ENCODE measurements around the gene RUNX1.

RUNX1 gene

DNA sequence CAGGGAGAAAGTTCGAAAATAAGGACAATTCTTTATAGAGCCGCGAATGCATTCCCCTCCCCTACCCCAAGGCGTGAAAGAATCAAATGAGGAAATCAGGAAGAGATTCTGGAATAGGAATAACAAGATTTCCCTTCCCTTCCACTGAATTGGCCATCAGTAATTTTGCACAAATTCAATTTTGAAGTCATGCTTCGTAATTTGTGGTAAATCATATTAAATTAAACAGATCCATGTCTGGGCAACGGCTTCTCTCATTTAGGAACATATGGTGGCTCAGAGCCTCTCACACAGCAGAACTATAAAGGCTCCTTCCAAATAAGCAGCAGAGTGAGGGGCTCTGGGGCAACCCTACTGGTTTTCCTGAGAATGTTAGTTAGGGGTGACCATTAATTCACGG lies 227.4 kb downstream of the RUNX1 start:
- TF ChIP-seq POLR2A (IDR thresholded peaks at IDR 0.05; ENCODE audit: low read length) (no peak), GATA1 (IDR thresholded peaks at IDR 0.05; ENCODE audit: low read depth, low read length) (no peak)
- DNase-seq: no peak

DNA sequence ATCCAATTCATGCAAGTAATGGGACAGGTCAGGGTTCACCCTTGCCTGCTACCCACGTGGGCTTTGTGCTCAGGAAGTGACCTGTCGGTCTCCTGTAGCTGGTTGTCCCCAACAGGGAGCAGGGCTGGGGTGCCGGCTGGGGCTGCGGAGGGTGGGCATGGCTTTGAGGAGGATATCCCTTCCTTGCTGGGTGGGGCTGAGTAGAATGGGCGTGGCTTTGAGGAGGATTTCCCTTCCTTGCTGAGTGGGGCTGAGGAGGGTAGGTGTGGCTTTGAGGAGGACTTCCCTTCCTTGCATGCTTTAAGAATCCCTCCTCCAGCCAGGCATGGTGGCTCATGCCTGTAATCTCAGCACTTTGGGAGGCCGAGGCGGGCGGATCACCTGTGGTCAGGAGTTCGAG lies 229.1 kb downstream of the RUNX1 start:
- peak in 1 of 2 experiments; percentile 5 for DNase-seq
- no peak for TF ChIP-seq GATA1 (IDR thresholded peaks at IDR 0.05; ENCODE audit: low read depth, low read length)
- no peak for TF ChIP-seq POLR2A (IDR thresholded peaks at IDR 0.05; ENCODE audit: low read length)

DNA sequence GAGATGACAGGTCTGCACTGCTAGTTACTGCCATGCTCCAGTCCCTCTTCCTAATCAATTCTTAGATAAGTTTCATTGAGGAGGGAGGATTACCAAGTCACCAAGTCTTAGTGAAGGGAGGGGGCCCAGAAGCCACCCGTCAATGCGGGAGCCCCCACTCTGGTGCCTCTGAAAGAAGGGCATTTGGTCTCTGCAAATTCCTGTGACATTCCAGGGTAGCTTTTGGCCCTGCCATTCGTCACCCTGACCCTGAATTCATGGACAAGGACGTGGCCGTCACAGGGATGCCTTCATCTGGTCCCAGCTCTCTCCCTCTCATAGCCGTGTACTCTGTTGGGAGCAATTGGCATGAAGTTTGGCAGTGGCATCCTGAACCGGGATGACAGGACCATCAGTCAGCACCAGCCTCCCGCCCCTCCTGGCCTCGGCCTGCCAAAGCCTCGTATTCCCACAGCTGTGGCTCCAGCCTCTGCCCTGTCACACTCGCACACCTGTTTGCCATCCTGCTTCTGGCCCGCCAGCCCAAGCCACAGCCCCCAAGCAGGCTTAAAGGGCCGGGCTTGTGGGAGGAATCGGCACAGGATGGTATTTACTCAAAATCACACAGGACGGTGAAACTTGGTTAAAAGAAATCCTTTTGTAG lies 229.6 kb downstream of the RUNX1 start:
- TF ChIP-seq POLR2A (IDR thresholded peaks at IDR 0.05; ENCODE audit: low read length) (no peak), GATA1 (IDR thresholded peaks at IDR 0.05; ENCODE audit: low read depth, low read length) (no peak)
- no peak for DNase-seq

DNA sequence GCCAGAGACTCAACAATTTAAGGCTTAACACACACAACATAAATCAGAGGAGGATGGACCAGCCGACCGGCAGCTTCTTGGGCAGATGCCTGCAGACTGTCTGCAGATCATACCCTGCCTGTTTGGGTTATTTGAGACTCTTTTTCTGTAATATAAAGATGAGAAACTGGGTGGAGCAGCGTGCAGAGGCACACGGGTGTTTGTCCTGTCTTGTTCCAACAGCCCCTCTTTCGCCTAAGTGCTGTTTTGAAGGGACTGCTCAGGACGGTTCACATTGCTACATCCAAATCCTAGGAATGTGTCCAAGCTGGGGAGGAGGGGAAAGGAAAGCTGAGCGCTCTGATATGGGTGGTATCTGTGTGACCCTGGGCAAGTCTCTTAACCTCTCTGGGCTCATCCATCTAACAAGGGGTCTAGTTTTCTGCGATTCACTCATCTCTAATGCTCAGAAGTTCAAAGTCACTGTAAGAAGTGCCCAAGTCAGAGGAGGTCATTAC lies 230.4 kb downstream of the RUNX1 start:
- TF ChIP-seq POLR2A (IDR thresholded peaks at IDR 0.05; ENCODE audit: low read length) (no peak), GATA1 (IDR thresholded peaks at IDR 0.05; ENCODE audit: low read depth, low read length) (no peak)
- DNase-seq: no peak

DNA sequence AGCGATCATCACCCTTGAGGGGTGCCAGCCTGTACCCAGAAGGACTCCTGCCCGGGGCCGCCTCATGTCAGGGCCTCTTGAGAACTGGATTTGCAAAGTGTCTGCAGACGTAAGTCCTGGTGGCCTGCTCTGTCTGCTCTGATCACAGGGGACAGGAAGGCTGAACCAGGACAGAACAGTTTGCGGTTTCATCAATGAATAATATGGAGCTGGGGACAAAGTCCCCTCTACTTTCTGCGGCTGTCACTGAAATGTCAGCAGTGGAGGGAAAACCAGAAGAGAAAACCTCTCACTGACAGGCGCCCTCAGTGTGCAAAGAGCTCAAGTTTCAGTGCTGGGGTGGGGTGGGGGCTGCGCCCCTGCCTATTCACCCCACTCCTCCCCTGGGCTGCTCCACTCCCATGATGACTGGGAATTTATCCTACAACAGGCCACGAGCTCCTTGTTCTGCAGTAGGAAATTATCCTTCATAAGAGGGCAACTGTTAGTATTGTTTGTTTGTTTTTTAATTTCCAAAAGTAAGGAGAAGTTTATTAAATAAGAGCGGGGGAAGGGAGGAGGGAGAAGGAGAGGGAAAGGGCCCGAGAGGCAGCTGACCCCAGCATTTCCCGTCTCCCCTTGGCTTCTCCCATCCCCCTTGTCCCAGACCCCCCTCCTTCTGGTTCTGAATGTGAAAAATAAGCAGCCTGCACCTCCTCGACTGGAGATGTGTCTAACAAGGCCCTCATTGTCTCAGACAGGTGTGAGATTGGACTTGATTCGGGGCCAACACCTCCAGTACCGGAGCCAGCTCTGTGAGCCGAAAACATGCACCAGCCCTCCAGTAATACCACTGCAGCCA lies 231.1 kb downstream of the RUNX1 start:
- no peak for DNase-seq
- TF ChIP-seq GATA1 (IDR thresholded peaks at IDR 0.05; ENCODE audit: low read depth, low read length) (no peak), POLR2A (IDR thresholded peaks at IDR 0.05; ENCODE audit: low read length) (no peak)

DNA sequence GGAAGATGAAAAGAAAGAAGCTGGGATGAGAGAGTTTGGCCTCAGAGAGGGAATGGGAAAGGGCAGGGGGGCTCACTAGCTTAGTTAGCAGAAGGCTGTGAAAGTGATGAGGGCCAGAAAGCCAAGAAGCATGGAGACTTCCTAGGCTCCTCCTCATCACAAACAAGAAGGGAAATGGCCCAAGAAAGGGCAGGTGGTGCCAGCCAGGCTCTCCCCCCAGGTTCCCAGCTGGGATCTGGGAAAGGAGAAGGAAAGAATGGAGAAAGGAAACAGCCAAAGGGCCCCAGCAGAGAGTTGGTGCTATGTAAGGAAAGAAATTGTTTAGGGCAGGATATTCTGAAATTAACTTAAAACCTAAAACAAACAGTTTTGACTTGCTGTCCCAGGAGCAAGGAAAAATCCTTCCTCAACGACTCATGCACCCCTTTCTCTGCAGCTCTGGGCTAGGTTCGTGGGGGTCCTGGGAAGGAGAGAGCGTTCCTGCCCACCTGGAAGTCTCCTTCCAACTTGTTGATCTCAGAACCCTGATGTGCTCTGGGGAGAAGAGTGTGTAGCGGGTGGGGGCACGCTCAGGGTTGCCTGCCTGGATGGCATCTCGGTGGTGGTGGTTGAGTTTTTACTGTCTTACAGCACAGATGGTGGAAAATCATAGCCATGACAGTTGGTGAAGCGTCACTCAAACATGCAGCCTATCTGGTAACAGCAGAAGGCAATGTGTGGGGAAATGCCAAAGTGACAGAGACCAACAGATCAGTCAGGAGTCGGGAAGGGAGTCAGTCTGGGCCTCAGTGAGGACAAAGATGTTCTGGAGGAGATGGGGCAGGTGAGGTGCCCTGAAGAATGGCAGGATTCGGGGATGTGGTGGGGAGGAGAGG lies 233.0 kb downstream of the RUNX1 start:
- TF ChIP-seq POLR2A (IDR thresholded peaks at IDR 0.05; ENCODE audit: low read length) (no peak), GATA1 (IDR thresholded peaks at IDR 0.05; ENCODE audit: low read depth, low read length) (no peak)
- DNase-seq: no peak

GRCh38 chr21:34814529-34814951 lies 234.6 kb downstream of the RUNX1 start:
- TF ChIP-seq GATA1 (IDR thresholded peaks at IDR 0.05; ENCODE audit: low read depth, low read length): no peak
- no peak for DNase-seq

- DNase-seq: no peak
- TF ChIP-seq POLR2A (IDR thresholded peaks at IDR 0.05; ENCODE audit: low read length) (no peak), GATA1 (IDR thresholded peaks at IDR 0.05; ENCODE audit: low read depth, low read length) (no peak)
These were observed 235.7 kb downstream of the RUNX1 start for GRCh38 chr21:34813266-34813894.

GRCh38 chr21:34812504-34813265 lies 236.4 kb downstream of the RUNX1 start:
- DNase-seq: no peak
- no peak for TF ChIP-seq GATA1 (IDR thresholded peaks at IDR 0.05; ENCODE audit: low read depth, low read length)
- TF ChIP-seq POLR2A (IDR thresholded peaks at IDR 0.05; ENCODE audit: low read length): no peak

DNA sequence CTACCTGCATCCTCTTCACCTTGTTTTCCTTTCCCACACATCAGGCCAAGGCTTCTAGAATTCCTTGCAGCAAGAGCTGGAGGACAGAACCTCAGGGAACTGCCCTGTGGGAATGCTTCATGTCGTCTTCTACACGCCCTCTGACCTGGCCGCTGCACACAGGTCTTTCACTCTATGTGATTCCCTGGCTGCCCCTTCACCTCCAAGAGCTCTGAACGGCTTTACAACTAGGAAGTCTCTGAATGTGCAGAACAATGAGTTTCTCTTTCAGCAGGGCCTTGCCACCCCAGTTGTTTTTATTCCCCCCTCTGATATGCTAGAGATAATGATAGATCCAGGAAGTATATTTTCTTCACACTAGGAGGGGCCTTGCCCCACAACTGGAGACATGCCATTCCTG lies 237.7 kb downstream of the RUNX1 start:
- no peak for DNase-seq
- no peak for TF ChIP-seq GATA1 (IDR thresholded peaks at IDR 0.05; ENCODE audit: low read depth, low read length)
- no peak for TF ChIP-seq POLR2A (IDR thresholded peaks at IDR 0.05; ENCODE audit: low read length)

GRCh38 chr21:34810786-34811185 lies 238.3 kb downstream of the RUNX1 start:
- TF ChIP-seq GATA1 (IDR thresholded peaks at IDR 0.05; ENCODE audit: low read depth, low read length) (no peak), POLR2A (IDR thresholded peaks at IDR 0.05; ENCODE audit: low read length) (no peak)
- no peak for DNase-seq

DNA sequence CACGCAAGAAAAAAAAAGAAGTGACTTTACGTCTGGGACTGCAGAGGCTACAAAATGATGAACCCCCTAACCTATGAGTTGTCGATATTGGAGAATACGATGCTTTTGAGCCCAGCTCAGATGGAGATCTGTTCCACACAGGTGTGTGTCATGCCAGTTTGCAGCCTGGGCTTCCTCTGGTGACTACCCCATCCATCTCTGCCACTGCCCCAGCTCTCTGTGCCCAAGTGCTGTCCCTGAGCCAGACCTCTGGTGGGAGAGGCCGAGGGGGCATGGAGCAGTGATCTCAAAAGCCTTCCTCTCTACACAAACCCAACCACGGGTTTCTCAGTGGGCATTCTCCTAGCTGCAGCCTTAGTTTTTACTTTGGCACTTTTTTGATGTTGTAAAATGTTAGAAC lies 239.3 kb downstream of the RUNX1 start:
- no peak for TF ChIP-seq POLR2A (IDR thresholded peaks at IDR 0.05; ENCODE audit: low read length)
- TF ChIP-seq GATA1 (IDR thresholded peaks at IDR 0.05; ENCODE audit: low read depth, low read length): no peak
- DNase-seq: no peak

Measured in erythroblast (primary cell).